DND-41 (cell line): ENCODE measurements around the gene NAA80.
"Not testable (repeated sequence)": the region's sequence is repeated elsewhere in the genome, so short reads cannot be mapped to it uniquely, and the experiment has no call there.

ENCODE experiments used
- ATAC-seq: fragments of 200-7000 bp; cut with Tn5 transposase; 3 replicates; pipeline ENCODE4 v1.9.1; 2021; ENCODE audit warnings: low read depth; ENCODE audit not compliant: insufficient read depth
- DNase-seq: peaks from one replicate; pipeline ENCODE4 v3.0.0-alpha.2; 2020
- H2AFZ ChIP-seq: 2 replicates; pipeline ENCODE4 v1.6.0; 2012; ENCODE audit warnings: low read depth, low read length
- H3K27ac ChIP-seq: 2 replicates; pipeline ENCODE4 v1.5.1; 2012; ENCODE audit warnings: low read length, inconsistent platforms
- H3K27me3 ChIP-seq: fragments of 200-600 bp; sonication (generic); 2 replicates; pipeline ENCODE4 v1.6.0; 2012; ENCODE audit warnings: low read length, mild to moderate bottlenecking, inconsistent platforms; ENCODE audit not compliant: insufficient read depth, poor library complexity
- H3K36me3 ChIP-seq: 2 replicates; pipeline ENCODE4 v1.5.1; 2012; ENCODE audit warnings: low read length, inconsistent platforms; ENCODE audit not compliant: insufficient read depth
- H3K4me1 ChIP-seq: 2 replicates; pipeline ENCODE4 v1.5.1; 2012; ENCODE audit warnings: mild to moderate bottlenecking, low read length; ENCODE audit not compliant: insufficient read depth
- H3K4me2 ChIP-seq: 2 replicates; pipeline ENCODE4 v1.6.0; 2012; ENCODE audit warnings: mild to moderate bottlenecking, moderate library complexity, low read length, inconsistent platforms; ENCODE audit not compliant: insufficient read depth
- H3K4me3 ChIP-seq, 2 experiments: fragments of 200-600 bp in 1 of 2; shearing (Covaris generic) in 1 of 2; 2 replicates each; pipeline ENCODE4 v1.5.1; 2012 to 2016; ENCODE audit warnings: inconsistent platforms in 2 of 2, low read length in 2 of 2, mild to moderate bottlenecking in 2 of 2, low read depth in 1 of 2, moderate library complexity in 1 of 2
- H3K79me2 ChIP-seq: 2 replicates; pipeline ENCODE4 v1.6.0; 2012; ENCODE audit warnings: low read length, inconsistent platforms; ENCODE audit not compliant: insufficient read depth
- H3K9ac ChIP-seq: 2 replicates; pipeline ENCODE4 v1.6.0; 2012; ENCODE audit warnings: low read depth, mild to moderate bottlenecking, inconsistent platforms, low read length, moderate library complexity
- H3K9me3 ChIP-seq: 2 replicates; pipeline ENCODE4 v1.5.1; 2012; ENCODE audit warnings: low read length, moderate library complexity, mild to moderate bottlenecking, inconsistent platforms; ENCODE audit not compliant: insufficient read depth, severe bottlenecking
- H4K20me1 ChIP-seq: 2 replicates; pipeline ENCODE4 v1.6.0; 2012; ENCODE audit warnings: low read length; ENCODE audit not compliant: insufficient read depth
- CTCF ChIP-seq: IDR thresholded peaks from 2 replicates; pipeline ENCODE4 v1.5.1; 2012; ENCODE audit warnings: borderline replicate concordance, low read length, moderate library complexity, mild to moderate bottlenecking; ENCODE audit not compliant: poor library complexity, severe bottlenecking; ENCODE audit errors: extremely low read depth
- EZH2 ChIP-seq: IDR thresholded peaks from 3 replicates; pipeline ENCODE4 v1.6.1; 2012; ENCODE audit warnings: borderline replicate concordance, low read depth, mild to moderate bottlenecking, moderate library complexity, low read length, inconsistent platforms; ENCODE audit not compliant: severe bottlenecking

Gene NAA80

DNA sequence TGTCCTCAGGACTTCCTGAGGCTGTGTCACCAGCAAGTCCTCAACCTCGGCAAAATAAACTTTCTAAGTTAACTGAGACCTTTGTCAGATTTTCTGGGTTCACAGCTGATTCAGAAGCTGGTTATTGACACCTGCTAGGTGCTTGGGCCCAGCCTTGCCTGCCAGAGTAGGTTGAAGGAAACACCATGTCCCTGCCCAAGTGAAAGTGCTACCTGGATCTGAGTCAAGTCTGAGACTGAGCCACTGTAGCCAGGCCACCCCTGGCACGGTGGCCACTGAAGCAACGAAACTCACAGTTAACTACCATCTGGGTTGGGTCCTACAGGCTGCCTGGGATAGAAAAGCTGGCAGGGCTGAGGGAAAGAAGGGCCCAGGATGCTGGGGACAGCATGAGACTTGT, 15.1 kb upstream of the NAA80 start:
- Histone ChIP-seq H3K4me1 (peaks cover 15% of the 10 kb centered on the region), H3K9ac (no peak overlapping the region), H3K27me3 (no peaks in the 10 kb centered on the region), H3K36me3 (peaks cover 35% of the 10 kb centered on the region), H4K20me1 (peaks cover 13% of the 10 kb centered on the region; the same call in 1 of the 2 replicates), H3K4me2 (no peak overlapping the region), H3K9me3 (peaks cover 7% of the 10 kb centered on the region), H2AFZ (no peak overlapping the region), H3K27ac (no peak overlapping the region), H3K4me3 (no peak overlapping the region), H3K79me2 (peaks cover 8% of the 10 kb centered on the region)
- ATAC-seq (no peak), DNase-seq (no peak)
- TF ChIP-seq CTCF (no peak), EZH2 (no peak)

- Histone ChIP-seq H3K9me3 (peaks cover 15% of the 10 kb centered on the region), H3K36me3 (peaks cover 14% of the 10 kb centered on the region)
- H3K27ac ChIP-seq, H3K4me3 ChIP-seq, DNase-seq, H4K20me1 ChIP-seq, H3K4me2 ChIP-seq, H3K79me2 ChIP-seq, ATAC-seq, H3K4me1 ChIP-seq, H2AFZ ChIP-seq, H3K27me3 ChIP-seq, H3K9ac ChIP-seq: not testable (repeated sequence)
Observed at GRCh38 chr3:50312041-50312440, 12.8 kb upstream of the NAA80 start.

DNA sequence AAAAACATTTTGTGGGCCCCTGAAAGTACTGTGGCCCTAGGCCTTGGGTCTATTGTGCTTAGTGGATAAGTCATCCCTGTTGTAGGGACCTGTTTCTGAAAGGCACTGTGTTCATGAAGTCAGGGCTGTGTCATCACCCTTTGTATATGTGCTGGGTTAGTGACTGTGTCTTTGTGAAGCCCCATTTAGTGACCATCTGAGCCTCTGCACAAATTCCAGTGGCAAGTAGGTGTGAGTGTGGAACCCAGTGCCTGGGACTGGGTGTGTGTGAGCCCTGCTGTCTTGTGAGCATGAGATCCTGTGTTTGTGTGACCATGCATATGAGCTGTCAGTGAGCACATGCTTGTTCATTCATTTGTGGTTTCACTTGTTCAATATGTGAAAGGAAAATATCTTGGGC, 5.4 kb upstream of the NAA80 start:
- H3K79me2 ChIP-seq = no peaks in the 10 kb centered on the region
- H3K4me2 ChIP-seq = no peak overlapping the region
- H3K27ac ChIP-seq = no peak overlapping the region
- H4K20me1 ChIP-seq = no peaks in the 10 kb centered on the region
- DNase-seq = no peak
- TF ChIP-seq EZH2 = no peak
- no peak for TF ChIP-seq CTCF
- no peaks in the 10 kb centered on the region for H3K36me3 ChIP-seq
- no peak overlapping the region for H2AFZ ChIP-seq
- H3K4me1 ChIP-seq = peaks cover 11% of the 10 kb centered on the region
- no peak overlapping the region for H3K9ac ChIP-seq
- H3K9me3 ChIP-seq = peaks cover 14% of the 10 kb centered on the region
- no peaks in the 10 kb centered on the region for H3K27me3 ChIP-seq
- H3K4me3 ChIP-seq = no peak overlapping the region
- no peak for ATAC-seq

DNA sequence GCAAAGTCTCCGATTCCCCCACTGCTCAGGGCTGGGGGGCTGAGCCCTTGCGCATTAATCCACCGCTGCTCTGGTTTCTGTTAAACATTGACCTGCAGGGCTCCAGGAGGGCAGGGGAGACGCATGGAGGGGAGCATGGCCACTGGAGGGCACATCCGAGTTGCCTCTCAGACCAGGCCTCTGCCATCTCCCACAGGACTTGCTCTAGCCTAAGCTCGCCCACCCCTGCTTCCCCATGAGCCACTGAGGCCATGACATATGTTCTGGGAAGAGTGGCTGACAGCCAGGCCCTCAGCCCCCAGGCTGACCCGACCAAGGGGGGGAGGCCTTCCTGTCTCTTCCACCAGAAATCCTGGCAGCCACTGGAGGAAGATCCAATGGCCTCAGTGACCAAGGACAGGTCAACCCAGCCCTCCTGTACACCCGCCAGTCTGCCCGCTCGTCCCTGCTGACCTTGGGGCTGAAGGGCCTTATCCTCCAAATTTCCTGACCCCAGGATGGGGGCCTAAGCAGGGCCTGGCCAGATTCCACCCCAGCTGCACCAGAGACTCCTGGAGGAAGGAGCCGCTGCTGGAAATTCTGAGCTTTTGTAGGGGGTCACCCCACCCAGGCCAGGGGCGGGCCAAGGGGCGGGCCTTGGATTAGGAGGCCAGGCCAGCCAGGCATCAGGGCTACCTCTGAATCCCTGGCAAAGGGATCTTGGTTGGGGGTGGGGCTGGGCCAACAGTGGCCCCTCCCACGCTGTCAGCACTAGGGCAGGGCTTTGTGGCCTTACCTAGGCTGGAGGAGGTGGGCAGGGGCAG, 4.0 kb upstream of the NAA80 start, which contains the start of gene HYAL1:
TSS of gene HYAL1 (minus strand) at position 562 of the 803 bp plus-strand sequence. CDS start 618 bp downstream, outside the sequence.
- peaks cover 5% of the 10 kb centered on the region; the same call in 1 of the 2 replicates for H3K79me2 ChIP-seq
- H3K27ac ChIP-seq = no peak within 1 kb of the TSS
- H3K27me3 ChIP-seq = no peaks in the 10 kb centered on the region
- peaks cover 10% of the 10 kb centered on the region for H3K9me3 ChIP-seq
- H3K4me3 ChIP-seq = no peak within 1 kb of the TSS
- H3K36me3 ChIP-seq = no peaks in the 10 kb centered on the region
- no peak for DNase-seq
- no peak within 1 kb of the TSS for H3K4me2 ChIP-seq
- no peak within 1 kb of the TSS for H2AFZ ChIP-seq
- 0 out of 2 replicates have a peak, but pooled peaks cover 2% of the 10 kb centered on the region for H4K20me1 ChIP-seq
- no peak for ATAC-seq
- peaks cover 22% of the 10 kb centered on the region for H3K4me1 ChIP-seq
- H3K9ac ChIP-seq = no peak within 1 kb of the TSS
- no peak for TF ChIP-seq CTCF
- TF ChIP-seq EZH2 = no peak
